Psoas muscle (tissue), 8 donors: ENCODE measurements around the gene ERRFI1. TPM values are rescaled to one million over a fixed set of nuclear protein-coding genes. Genes with fewer than 3 reads are reported as not detected.

Experiments
- ATAC-seq, 4 donors: fragments of 200-7000 bp; cut with Tn5 transposase; one replicate each; pipeline ENCODE4 v1.9.1; 2020; ENCODE audit warnings: moderate library complexity in 3 of 4, mild to moderate bottlenecking in 2 of 4
- DNase-seq, 2 donors: peaks; one replicate each; pipeline ENCODE4 v3.0.0-alpha.2; 2020
- H3K27ac ChIP-seq: fragments of 200-600 bp; one replicate; pipeline ENCODE4 v1.8.0; 2022
- H3K27me3 ChIP-seq, 3 donors: fragments of 200-600 bp in 1 of 3; one replicate each; pipeline versions ENCODE4 v1.6.1 to v1.8.0; 2013 to 2022; ENCODE audit warnings: low read length in 2 of 3, mild to moderate bottlenecking in 2 of 3, moderate library complexity in 1 of 3; ENCODE audit not compliant: insufficient read depth in 3 of 3
- H3K36me3 ChIP-seq, 2 donors: fragments of 200-600 bp in 1 of 2; one replicate each; pipeline versions ENCODE4 v1.6.1 to v1.8.0; 2013 to 2022; ENCODE audit warnings: low read depth in 1 of 2, mild to moderate bottlenecking in 1 of 2, moderate library complexity in 1 of 2; ENCODE audit not compliant: insufficient read depth in 1 of 2
- H3K4me1 ChIP-seq: fragments of 200-600 bp; one replicate; pipeline ENCODE4 v1.8.0; 2022
- H3K4me3 ChIP-seq: fragments of 200-600 bp; one replicate; pipeline ENCODE4 v1.8.0; 2022; ENCODE audit warnings: mild to moderate bottlenecking
- H3K9me3 ChIP-seq: fragments of 200-600 bp; one replicate; pipeline ENCODE4 v1.8.0; 2022
- CTCF ChIP-seq: fragments of 200-600 bp; IDR thresholded peaks from one replicate; pipeline ENCODE4 v1.8.0; 2022; ENCODE audit warnings: antibody characterized with exemption
- WGBS, 3 donors: extraction: QIAGEN DNeasy Blood & Tissue Kit; methylation state at CpG; one replicate each; pipeline versions ENCODE4 v1.1.6 to v1.1.7; 2013; 5-methylcytosine and 5-hydroxymethylcytosine counted together
- intact Hi-C, 2 donors: fragments of 100-400 bp; cut with DNase I; formaldehyde crosslinking; loops; one replicate each; pipeline versions ENCODE4 v1.11.0 to v1.14.2; 2022
- polyA plus RNA-seq, 3 donors: library from polyadenylated mRNA; stranded (reverse); fragments of 200-250 nt; gene quantifications; one replicate each; pipeline ENCODE4 v1.2.3, GENCODE V29; 2013
- total RNA-seq, 4 donors: library from RNA; stranded (reverse); fragmentation: NEBNext Ultra II Directional in 2 of 4; extraction: Animal tissue kit (Norgen Biotek cat#: 25700) in 2 of 4; gene quantifications; one replicate each; pipeline versions ENCODE4 v1.2.1 to v1.2.4, GENCODE V29; 2021 to 2023
- donor health status: healthy with polysubstance abuse.
- donor health status: DM: no; HTN: no; CAD: no; lungs with moderate emphysema.
- donor health status: Bipolar disorder and iron deficiency.
- donor health status: healthy.
- donor health status: DM: yes; HTN: yes; CAD: no.
- donor health status: DM: no; HTN: no; CAD: no.
- donor health status: DM: no; HTN: no; CAD: no.
- donor health status: DM: yes; HTN: yes; CAD: no.

The ERRFI1 gene
- total and polyA plus RNA-seq, 7 donors, result 23.2 to 99.9 (median 63.3) TPM

DNA sequence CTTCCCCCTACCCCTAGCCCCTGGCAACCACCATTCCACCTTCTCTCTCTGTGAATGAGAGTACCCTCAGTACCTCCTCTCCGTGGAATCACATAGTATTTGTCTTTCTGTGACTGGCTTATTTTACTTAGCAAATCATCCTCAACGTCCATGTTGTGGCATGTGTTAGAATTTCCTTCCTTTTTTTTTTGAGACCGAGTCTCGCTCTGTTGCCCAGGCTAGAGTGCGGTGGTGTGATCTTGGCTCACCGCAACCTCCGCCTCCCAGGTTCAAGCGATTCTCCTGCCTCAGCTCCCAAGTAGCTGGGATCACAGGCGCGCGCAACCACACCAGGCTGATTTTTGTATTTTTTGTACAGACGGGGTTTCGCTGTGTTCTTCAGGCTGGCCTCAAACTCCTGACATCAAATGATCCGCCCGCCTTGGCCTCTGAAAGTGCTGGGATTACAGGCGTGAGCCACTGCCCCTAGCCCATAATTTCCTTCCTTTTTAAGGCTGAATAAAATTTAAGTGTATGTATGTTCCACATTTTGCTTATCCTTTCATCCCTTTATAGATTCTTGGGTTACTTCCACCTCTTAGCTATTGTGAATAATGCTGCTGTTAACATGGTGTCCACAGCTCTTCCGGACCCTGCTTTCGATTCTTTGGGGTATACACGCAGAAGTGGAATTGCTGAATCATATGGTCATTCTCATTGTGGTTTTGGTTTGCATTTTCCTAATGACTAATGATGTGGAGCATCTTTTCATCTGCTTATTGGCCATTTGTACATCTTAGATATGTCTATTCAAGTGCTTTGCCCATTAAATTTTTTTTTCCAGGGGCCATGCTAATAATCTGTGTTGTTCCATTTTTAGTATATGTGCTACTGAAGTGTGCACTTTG, 32.3 kb downstream of the ERRFI1 start:
- no peak for ATAC-seq
- H3K4me3 ChIP-seq, result no peak overlapping the region
- no peak for DNase-seq
- 91 to 94% (median 94%) methylated on average over 19 of the region's 19 CpGs for WGBS, 3 donors
- no peak for TF ChIP-seq CTCF
- no peaks in the 10 kb centered on the region for H3K27me3 ChIP-seq
- intact Hi-C loops, result no loop called here
- no peaks in the 10 kb centered on the region for H3K4me1 ChIP-seq
- H3K9me3 ChIP-seq, result no peaks in the 10 kb centered on the region
- H3K36me3 ChIP-seq, result peaks cover 0 to 22% of the 10 kb centered on the region in 2 donors
- no peak overlapping the region for H3K27ac ChIP-seq

DNA sequence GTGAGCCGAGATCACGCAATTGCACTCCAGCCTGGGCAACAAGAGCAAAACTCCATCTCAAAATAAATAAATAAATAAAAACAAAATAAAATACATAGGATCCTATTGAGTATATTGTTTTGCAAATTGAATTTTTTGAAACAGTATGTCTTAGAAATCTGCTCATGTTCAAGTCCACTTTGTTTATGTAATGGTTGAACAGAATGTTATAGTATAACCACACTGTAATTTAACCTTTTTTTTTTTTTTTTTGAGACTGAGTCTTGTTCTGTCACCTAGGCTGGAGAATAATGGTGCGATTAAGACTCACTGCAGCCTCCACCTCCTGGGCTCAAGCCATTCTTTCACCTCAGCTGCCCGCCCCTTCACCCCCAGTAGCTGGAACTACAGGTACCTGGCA, 33.2 kb downstream of the ERRFI1 start:
- ATAC-seq (no peak), DNase-seq (no peak)
- H3K4me1 ChIP-seq, result no peaks in the 10 kb centered on the region
- H3K9me3 ChIP-seq, result no peaks in the 10 kb centered on the region
- no peak overlapping the region for H3K4me3 ChIP-seq
- H3K27ac ChIP-seq, result no peak overlapping the region
- H3K36me3 ChIP-seq, result peaks cover 0 to 22% of the 10 kb centered on the region in 2 donors
- no peaks in the 10 kb centered on the region for H3K27me3 ChIP-seq
- intact Hi-C loops, result no loop called here
- TF ChIP-seq CTCF, result no peak
- 91 to 100% (median 96%) methylated on average over 4 of the region's 4 CpGs for WGBS, 3 donors

GRCh38 chr1:7991504-7992440, 34.3 kb downstream of the ERRFI1 start:
- Histone ChIP-seq H3K9me3 (no peaks in the 10 kb centered on the region), H3K4me3 (no peak overlapping the region), H3K27ac (no peak overlapping the region), H3K36me3 (peaks cover 0 to 21% of the 10 kb centered on the region in 2 donors), H3K27me3 (no peaks in the 10 kb centered on the region), H3K4me1 (no peaks in the 10 kb centered on the region)
- DNase-seq (no peak), ATAC-seq (no peak)
- TF ChIP-seq CTCF, result no peak
- intact Hi-C loops, result no loop called here
- 89 to 92% (median 91%) methylated on average over 18 of the region's 18 CpGs for WGBS, 3 donors

- no peak for ATAC-seq
- WGBS, 3 donors, result 50 to 56% (median 50%) methylated on average over 2 of the region's 2 CpGs
- H3K27me3 ChIP-seq, result no peaks in the 10 kb centered on the region
- H3K9me3 ChIP-seq, result no peaks in the 10 kb centered on the region
- intact Hi-C loops, result no loop called here
- peaks cover 2 to 35% of the 10 kb centered on the region in 2 donors for H3K36me3 ChIP-seq
- H3K27ac ChIP-seq, result no peak overlapping the region
- no peak for DNase-seq
- peaks cover 7% of the 10 kb centered on the region for H3K4me1 ChIP-seq
- no peak for TF ChIP-seq CTCF
- no peak overlapping the region for H3K4me3 ChIP-seq
Measured at GRCh38 chr1:7989762-7990428, 36.2 kb downstream of the ERRFI1 start.
